Measurements from ENCODE around the gene MCRIP2.

MCRIP2 gene

GRCh38 chr16:674968-675883 lies 33.6 kb downstream of the MCRIP2 start, which contains the start of gene RHBDL1:
Gene RHBDL1 (plus strand): TSS chr16:675671. CDS start chr16:675791, 120 bp downstream.
- H3K9me3 Mint-ChIP-seq, result no peaks in the 10 kb centered on the region
- peaks cover 9% of the 10 kb centered on the region for H3K4me1 Mint-ChIP-seq
- no peak for ATAC-seq (replicated peaks; ENCODE audit: extremely low read depth, poor library complexity, severe bottlenecking)
- H3K4me3 Mint-ChIP-seq, result peak within 1 kb of the TSS; percentile 50
- DNase-seq (ENCODE audit: low spot score in 2 of 2), result no peak
- no peaks in the 10 kb centered on the region for H3K27me3 Mint-ChIP-seq
- no peak within 1 kb of the TSS for H3K27ac Mint-ChIP-seq (ENCODE audit: low read depth)
- H3K36me3 Mint-ChIP-seq (ENCODE audit: insufficient read depth), result peaks cover 13% of the 10 kb centered on the region

- peaks cover 11% of the 10 kb centered on the region for H3K4me1 Mint-ChIP-seq
- no peak overlapping the region for H3K27ac Mint-ChIP-seq (ENCODE audit: low read depth)
- H3K27me3 Mint-ChIP-seq, result no peaks in the 10 kb centered on the region
- H3K36me3 Mint-ChIP-seq (ENCODE audit: insufficient read depth), result peaks cover 15% of the 10 kb centered on the region
- ATAC-seq (replicated peaks; ENCODE audit: extremely low read depth, poor library complexity, severe bottlenecking) (no peak), DNase-seq (ENCODE audit: low spot score in 2 of 2) (no peak)
- no peaks in the 10 kb centered on the region for H3K9me3 Mint-ChIP-seq
- no peak overlapping the region for H3K4me3 Mint-ChIP-seq
These were observed 34.4 kb downstream of the MCRIP2 start for GRCh38 chr16:675884-676564.

- Mint-ChIP-seq H3K4me3 (no peak overlapping the region), H3K4me1 (peaks cover 15% of the 10 kb centered on the region), H3K36me3 (ENCODE audit: insufficient read depth) (peaks cover 14% of the 10 kb centered on the region), H3K9me3 (no peaks in the 10 kb centered on the region), H3K27ac (ENCODE audit: low read depth) (no peak overlapping the region), H3K27me3 (no peaks in the 10 kb centered on the region)
- DNase-seq (ENCODE audit: low spot score in 2 of 2), result no peak
- no peak for ATAC-seq (replicated peaks; ENCODE audit: extremely low read depth, poor library complexity, severe bottlenecking)
These were observed 34.9 kb downstream of the MCRIP2 start for GRCh38 chr16:676565-676902.

GRCh38 chr16:676913-677312 lies 35.3 kb downstream of the MCRIP2 start:
- no peak overlapping the region for H3K27ac Mint-ChIP-seq (ENCODE audit: low read depth)
- peaks cover 19% of the 10 kb centered on the region for H3K4me1 Mint-ChIP-seq
- no peak for DNase-seq (ENCODE audit: low spot score in 2 of 2)
- no peaks in the 10 kb centered on the region for H3K27me3 Mint-ChIP-seq
- H3K9me3 Mint-ChIP-seq, result no peaks in the 10 kb centered on the region
- no peak overlapping the region for H3K4me3 Mint-ChIP-seq
- H3K36me3 Mint-ChIP-seq (ENCODE audit: insufficient read depth), result peaks cover 16% of the 10 kb centered on the region
- ATAC-seq (replicated peaks; ENCODE audit: extremely low read depth, poor library complexity, severe bottlenecking), result no peak

GRCh38 chr16:677316-678190 lies 35.9 kb downstream of the MCRIP2 start:
- Mint-ChIP-seq H3K27me3 (no peaks in the 10 kb centered on the region), H3K4me1 (peaks cover 24% of the 10 kb centered on the region), H3K27ac (ENCODE audit: low read depth) (no peak overlapping the region), H3K9me3 (no peaks in the 10 kb centered on the region), H3K36me3 (ENCODE audit: insufficient read depth) (peaks cover 23% of the 10 kb centered on the region), H3K4me3 (no peak overlapping the region)
- no peak for ATAC-seq (replicated peaks; ENCODE audit: extremely low read depth, poor library complexity, severe bottlenecking)
- DNase-seq (ENCODE audit: low spot score in 2 of 2), result no peak

GRCh38 chr16:678209-678857 lies 36.7 kb downstream of the MCRIP2 start:
- peaks cover 24% of the 10 kb centered on the region for H3K36me3 Mint-ChIP-seq (ENCODE audit: insufficient read depth)
- no peak for DNase-seq (ENCODE audit: low spot score in 2 of 2)
- H3K4me3 Mint-ChIP-seq, result no peak overlapping the region
- H3K27ac Mint-ChIP-seq (ENCODE audit: low read depth), result no peak overlapping the region
- H3K9me3 Mint-ChIP-seq, result no peaks in the 10 kb centered on the region
- no peak for ATAC-seq (replicated peaks; ENCODE audit: extremely low read depth, poor library complexity, severe bottlenecking)
- H3K27me3 Mint-ChIP-seq, result no peaks in the 10 kb centered on the region
- peaks cover 26% of the 10 kb centered on the region for H3K4me1 Mint-ChIP-seq

- Mint-ChIP-seq H3K4me1 (peaks cover 26% of the 10 kb centered on the region), H3K27ac (ENCODE audit: low read depth) (no peak overlapping the region), H3K4me3 (peak overlapping the region; percentile 73), H3K27me3 (no peaks in the 10 kb centered on the region), H3K9me3 (no peaks in the 10 kb centered on the region), H3K36me3 (ENCODE audit: insufficient read depth) (peaks cover 25% of the 10 kb centered on the region)
- peak; percentile 9 for ATAC-seq (replicated peaks; ENCODE audit: extremely low read depth, poor library complexity, severe bottlenecking)
- no peak for DNase-seq (ENCODE audit: low spot score in 2 of 2)
These were observed 37.5 kb downstream of the MCRIP2 start for GRCh38 chr16:678858-679813.

- Mint-ChIP-seq H3K27me3 (no peaks in the 10 kb centered on the region), H3K4me3 (peak within 1 kb of the TSS; percentile 73), H3K27ac (ENCODE audit: low read depth) (no peak within 1 kb of the TSS)
These were observed 38.4 kb downstream of the MCRIP2 start, which contains the start of gene STUB1 for GRCh38 chr16:679814-680624. Gene STUB1 (plus strand): TSS chr16:680410. CDS start chr16:680526, 116 bp downstream.

GRCh38 chr16:680625-680945 lies 39.0 kb downstream of the MCRIP2 start:
- H3K9me3 Mint-ChIP-seq, result no peaks in the 10 kb centered on the region
- H3K36me3 Mint-ChIP-seq (ENCODE audit: insufficient read depth), result peaks cover 26% of the 10 kb centered on the region
- no peak for ATAC-seq (replicated peaks; ENCODE audit: extremely low read depth, poor library complexity, severe bottlenecking)
- no peak for DNase-seq (ENCODE audit: low spot score in 2 of 2)
- H3K27me3 Mint-ChIP-seq, result no peaks in the 10 kb centered on the region
- peaks cover 32% of the 10 kb centered on the region for H3K4me1 Mint-ChIP-seq
- H3K4me3 Mint-ChIP-seq, result peak overlapping the region; percentile 73
- H3K27ac Mint-ChIP-seq (ENCODE audit: low read depth), result no peak overlapping the region

More at GRCh38 chr16:679814-680624, 38.4 kb downstream of the MCRIP2 start, which contains the start of gene STUB1:
- DNase-seq (ENCODE audit: low spot score in 2 of 2), result peak; percentile 69 to 70
- Mint-ChIP-seq H3K4me1 (peaks cover 32% of the 10 kb centered on the region), H3K9me3 (no peaks in the 10 kb centered on the region), H3K36me3 (ENCODE audit: insufficient read depth) (peaks cover 27% of the 10 kb centered on the region)
- peak; percentile 38 for ATAC-seq (replicated peaks; ENCODE audit: extremely low read depth, poor library complexity, severe bottlenecking)

- H3K27ac Mint-ChIP-seq (ENCODE audit: low read depth), result no peak overlapping the region
- no peak for ATAC-seq (replicated peaks; ENCODE audit: extremely low read depth, poor library complexity, severe bottlenecking)
- H3K27me3 Mint-ChIP-seq, result no peaks in the 10 kb centered on the region
- H3K36me3 Mint-ChIP-seq (ENCODE audit: insufficient read depth), result peaks cover 27% of the 10 kb centered on the region
- peak overlapping the region; percentile 73 for H3K4me3 Mint-ChIP-seq
- H3K9me3 Mint-ChIP-seq, result no peaks in the 10 kb centered on the region
- H3K4me1 Mint-ChIP-seq, result peaks cover 32% of the 10 kb centered on the region
- DNase-seq (ENCODE audit: low spot score in 2 of 2), result no peak
These were observed 39.5 kb downstream of the MCRIP2 start for GRCh38 chr16:680967-681745.
